Measurements from ENCODE around the gene PSORS1C2.

DNA sequence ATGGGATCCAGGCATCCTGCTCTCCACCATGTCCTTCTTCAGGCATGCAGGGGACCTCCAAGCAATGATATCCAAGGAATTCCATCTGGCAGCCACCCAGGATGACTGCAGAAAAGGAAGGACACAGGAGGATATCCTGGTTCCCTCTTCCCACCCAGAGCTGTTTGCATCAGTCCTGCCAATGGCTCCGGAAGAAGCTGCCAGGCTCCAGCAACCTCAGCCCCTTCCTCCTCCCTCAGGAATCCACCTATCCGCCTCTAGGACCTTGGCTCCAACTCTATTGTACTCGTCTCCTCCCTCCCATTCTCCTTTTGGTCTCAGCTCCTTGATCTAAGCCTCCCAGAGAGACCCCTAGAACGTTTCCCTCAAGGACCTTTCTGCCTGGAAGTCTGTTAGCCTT is 733 bp upstream of the PSORS1C2 start:
- TF ChIP-seq SMAD3 (CRISPR knock-in tag; IDR thresholded peaks at IDR 0.05; ENCODE audit: borderline replicate concordance) = no peak
- TF ChIP-seq NR1H2 (CRISPR knock-in tag; IDR thresholded peaks at IDR 0.05) = no peak
- TF ChIP-seq STAT6 (CRISPR knock-in tag; conservative IDR thresholded peaks at IDR 0.05; ENCODE audit: low read depth) = no peak
- TF ChIP-seq, protein P1, sequence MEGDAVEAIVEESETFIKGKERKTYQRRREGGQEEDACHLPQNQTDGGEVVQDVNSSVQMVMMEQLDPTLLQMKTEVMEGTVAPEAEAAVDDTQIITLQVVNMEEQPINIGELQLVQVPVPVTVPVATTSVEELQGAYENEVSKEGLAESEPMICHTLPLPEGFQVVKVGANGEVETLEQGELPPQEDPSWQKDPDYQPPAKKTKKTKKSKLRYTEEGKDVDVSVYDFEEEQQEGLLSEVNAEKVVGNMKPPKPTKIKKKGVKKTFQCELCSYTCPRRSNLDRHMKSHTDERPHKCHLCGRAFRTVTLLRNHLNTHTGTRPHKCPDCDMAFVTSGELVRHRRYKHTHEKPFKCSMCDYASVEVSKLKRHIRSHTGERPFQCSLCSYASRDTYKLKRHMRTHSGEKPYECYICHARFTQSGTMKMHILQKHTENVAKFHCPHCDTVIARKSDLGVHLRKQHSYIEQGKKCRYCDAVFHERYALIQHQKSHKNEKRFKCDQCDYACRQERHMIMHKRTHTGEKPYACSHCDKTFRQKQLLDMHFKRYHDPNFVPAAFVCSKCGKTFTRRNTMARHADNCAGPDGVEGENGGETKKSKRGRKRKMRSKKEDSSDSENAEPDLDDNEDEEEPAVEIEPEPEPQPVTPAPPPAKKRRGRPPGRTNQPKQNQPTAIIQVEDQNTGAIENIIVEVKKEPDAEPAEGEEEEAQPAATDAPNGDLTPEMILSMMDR (IDR thresholded peaks at IDR 0.05) = no peak
- TF ChIP-seq, protein P2, sequence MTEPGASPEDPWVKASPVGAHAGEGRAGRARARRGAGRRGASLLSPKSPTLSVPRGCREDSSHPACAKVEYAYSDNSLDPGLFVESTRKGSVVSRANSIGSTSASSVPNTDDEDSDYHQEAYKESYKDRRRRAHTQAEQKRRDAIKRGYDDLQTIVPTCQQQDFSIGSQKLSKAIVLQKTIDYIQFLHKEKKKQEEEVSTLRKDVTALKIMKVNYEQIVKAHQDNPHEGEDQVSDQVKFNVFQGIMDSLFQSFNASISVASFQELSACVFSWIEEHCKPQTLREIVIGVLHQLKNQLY (CRISPR knock-in tag; IDR thresholded peaks at IDR 0.05) = no peak
- no peak for TF ChIP-seq CREB1 (CRISPR knock-in tag; IDR thresholded peaks at IDR 0.05)
- no peak for TF ChIP-seq TEAD4 (CRISPR knock-in tag; IDR thresholded peaks at IDR 0.05)
- TF ChIP-seq JUN (CRISPR knock-in tag; IDR thresholded peaks at IDR 0.05) = no peak
- TF ChIP-seq TP53 (CRISPR knock-in tag; IDR thresholded peaks at IDR 0.05) = no peak
- TF ChIP-seq GABPB1 (CRISPR knock-in tag; IDR thresholded peaks at IDR 0.05) = no peak
- no peak for TF ChIP-seq ARID4B (CRISPR knock-in tag; IDR thresholded peaks at IDR 0.05; ENCODE audit: borderline replicate concordance)
- no peak for TF ChIP-seq JAZF1 (CRISPR knock-in tag; IDR thresholded peaks at IDR 0.05)

Data from WTC11 (cell line).